HG03342 (cell line): ENCODE results near the gene MRPS2.
A peak's percentile ranks its signal among the peaks of the same experiment; 100 is the strongest.
"Not testable (repeated sequence)": the region's sequence is repeated elsewhere in the genome, so short reads cannot be mapped to it uniquely, and the experiment has no call there.

ENCODE experiments used
- ATAC-seq: cut with Tn5 transposase; IDR thresholded peaks from one replicate; pipeline ENCODE4 v1.9.1; 2021; ENCODE audit warnings: mild to moderate bottlenecking, moderate library complexity; ENCODE audit not compliant: unreplicated experiment

Gene MRPS2

GRCh38 chr9:135499326-135500070, 984 bp upstream of the MRPS2 start:
- peak; percentile 47 for ATAC-seq

GRCh38 chr9:135500071-135500524, 384 bp upstream of the MRPS2 start:
- ATAC-seq: peak; percentile 9

DNA sequence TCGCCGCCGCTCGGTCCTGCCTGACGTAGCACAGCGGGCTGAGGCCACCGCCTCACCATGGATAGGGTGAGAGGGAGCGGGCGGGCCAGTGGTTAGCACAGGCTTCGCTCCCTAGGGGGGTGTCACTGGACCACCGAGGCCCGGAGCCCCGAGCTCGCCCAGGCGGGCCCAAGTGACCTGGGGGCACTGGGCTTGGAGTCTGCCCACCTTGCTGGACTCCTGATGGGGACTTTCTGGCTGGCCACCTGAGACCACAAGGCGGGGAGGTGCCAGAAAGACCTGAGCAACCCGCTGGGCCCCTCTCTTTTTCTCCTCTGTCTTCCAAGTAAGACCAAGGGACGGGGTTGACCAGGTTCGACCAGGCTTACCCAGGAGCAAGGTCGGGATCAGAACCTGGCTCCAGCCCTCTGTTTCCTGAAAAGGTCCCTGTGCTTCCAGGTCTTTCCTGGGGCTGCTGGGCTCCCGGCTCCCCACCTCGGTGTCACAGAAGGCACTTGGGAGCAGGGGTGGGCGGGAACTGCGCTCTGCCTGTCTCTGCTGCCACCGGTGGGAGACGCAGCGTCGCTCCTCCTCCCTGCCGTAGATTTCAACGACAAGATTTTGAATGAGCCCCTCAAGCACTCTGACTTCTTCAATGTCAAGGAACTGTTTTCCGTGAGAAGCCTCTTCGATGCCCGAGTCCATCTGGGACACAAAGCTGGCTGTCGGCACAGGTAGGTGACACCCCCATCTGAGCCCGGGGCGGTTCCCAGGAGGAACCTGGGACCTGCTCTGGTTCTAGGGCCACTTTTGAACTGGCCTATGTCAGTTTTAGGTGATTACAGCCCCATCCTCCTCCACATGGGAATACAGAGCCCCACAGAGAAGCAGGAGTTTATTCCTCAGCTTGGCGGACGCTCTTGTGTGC, 1.0 kb downstream of the MRPS2 start:
- no peak for ATAC-seq

DNA sequence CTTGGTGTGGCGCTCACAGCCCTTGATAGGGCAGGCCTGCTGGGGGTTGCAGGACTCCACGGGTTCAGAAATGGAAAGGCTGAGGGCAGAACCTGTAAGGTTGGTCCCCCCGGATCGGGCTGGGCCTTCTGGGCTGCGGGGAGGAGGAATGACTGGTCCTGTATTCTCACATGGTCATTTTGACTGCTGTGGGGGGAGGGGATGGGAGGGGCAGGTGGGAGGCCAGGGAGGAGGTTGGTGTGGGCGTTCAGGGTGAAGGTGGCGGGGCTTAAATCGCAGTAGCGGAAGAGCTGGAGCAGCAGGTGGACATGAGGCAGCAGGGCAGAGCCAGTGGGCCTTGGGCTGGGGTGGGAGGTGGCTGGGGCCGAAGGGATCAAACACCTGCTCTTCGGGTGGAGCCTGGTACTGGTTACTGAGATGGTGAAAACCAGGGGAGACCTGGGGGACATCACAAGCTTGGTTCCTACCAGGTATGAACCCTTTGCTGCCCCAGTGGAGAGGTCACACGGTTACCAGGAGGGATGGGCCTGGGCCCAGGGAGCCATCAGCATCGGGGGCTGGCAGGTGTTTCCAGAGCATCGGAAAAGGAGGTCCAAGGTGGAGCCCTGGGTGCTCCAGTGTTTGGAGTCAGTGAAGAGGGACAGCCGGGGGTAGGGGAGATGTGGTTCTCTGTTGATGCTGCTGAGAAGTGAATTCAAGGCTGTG, 1.8 kb downstream of the MRPS2 start:
- ATAC-seq: no peak

DNA sequence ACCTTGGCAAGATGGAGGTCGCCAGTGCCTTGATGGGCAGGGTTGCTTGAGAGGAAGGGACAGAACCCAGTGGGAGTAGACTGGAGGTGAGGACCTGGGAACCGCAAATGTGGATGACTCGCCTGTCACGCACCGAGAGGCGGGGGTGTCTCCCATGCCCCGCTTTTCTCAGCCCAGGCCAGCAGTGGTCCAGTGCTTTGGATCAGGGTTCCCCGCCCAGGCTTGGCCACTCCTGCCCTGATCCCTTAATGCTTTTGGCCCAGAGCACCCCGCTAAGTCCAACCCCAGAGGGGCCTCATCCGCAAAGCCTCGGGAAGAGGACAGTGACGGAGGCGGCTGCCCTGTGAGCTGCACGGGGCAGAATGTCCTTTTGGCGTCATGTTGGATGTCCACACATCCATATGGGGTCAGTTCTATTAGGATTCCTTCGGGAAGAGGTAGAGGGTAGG, 2.4 kb downstream of the MRPS2 start:
- ATAC-seq: no peak

GRCh38 chr9:135503371-135504261, 3.1 kb downstream of the MRPS2 start:
- ATAC-seq: no peak

- ATAC-seq: no peak
These were observed 4.1 kb downstream of the MRPS2 start for GRCh38 chr9:135504262-135505243.

DNA sequence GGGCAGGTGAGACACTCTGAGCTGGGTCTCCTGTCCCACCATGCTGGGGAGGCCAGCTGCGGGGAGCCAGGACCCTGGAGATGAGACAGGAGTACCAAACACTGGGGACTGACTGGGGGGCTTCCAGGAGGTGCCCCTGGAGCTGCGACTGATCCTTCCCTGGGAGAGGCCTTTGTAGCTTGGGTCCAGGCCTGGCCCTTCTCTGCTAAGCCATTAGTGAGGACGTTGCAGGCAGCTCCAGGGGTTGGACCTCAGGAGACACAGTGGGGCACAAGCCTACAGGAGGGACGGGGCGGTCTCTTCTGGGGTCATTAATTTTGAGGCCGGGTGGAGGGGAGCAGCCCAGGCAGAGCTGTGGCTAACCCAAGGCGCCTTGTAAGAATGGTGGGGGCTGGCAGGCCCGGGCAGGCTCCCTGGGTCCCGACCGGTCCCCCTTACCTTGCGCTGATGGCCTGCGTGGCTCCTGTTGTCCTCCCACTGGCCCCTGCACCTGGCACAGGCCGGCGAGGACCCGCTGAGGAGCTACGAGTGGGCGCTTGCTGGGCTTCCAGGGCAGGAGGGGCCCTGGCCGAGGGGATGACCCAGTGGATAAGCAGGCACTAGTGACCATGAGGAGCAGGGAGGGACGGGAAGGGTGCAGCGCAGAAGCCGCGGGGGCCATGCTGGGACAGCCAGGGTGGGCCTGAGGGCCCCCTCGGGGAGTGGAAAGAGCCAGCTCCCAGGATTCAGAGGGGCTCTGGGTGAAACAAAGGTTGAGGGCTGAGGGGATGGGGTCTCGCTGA, 5.1 kb downstream of the MRPS2 start:
- no peak for ATAC-seq

GRCh38 chr9:135506327-135507103, 6.0 kb downstream of the MRPS2 start:
- no peak for ATAC-seq

DNA sequence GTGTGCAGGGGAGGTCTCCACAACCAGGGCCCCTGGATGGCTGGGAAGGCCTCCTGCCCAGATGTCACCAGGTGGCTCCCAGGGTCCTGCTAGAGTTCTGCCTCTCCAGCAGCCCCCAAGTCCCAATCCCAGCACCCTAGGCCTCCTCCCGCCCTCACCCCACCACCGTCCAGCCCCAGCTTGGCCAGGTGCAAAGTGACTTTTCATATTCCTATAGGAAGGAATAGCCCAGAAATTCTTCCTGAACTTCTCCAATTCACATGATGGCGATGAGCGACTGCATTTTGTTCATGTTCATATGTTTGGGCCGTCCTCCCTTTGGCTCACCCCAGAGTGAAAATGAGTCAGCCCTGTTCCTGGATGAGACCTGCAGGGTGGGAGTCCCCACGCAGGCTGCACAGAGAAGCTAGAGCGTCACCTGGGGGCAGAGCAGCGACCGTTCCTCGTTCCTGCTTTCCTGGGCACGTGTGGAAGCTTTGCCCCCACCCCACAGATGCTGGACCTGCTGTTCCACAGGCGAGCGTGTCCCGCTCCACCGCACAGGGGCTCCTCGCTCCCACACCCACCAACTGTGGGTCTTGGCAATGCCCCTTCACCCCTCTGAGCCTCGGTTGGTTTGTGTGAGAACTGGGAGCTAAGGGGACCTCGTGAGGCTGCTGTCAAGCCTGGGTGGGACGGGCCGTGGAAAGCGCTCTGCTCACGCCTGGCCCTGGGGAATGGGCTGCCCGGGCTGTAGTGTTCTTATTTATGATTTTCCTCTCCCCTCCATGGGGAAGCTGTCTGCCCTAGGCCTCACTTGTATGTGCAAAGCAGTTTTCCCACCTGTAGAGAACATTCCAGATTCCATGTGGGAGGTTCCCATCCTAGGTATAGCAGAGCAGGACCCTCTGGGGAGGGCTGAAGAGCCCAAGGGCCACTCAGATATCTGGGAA, 6.9 kb downstream of the MRPS2 start:
- no peak for ATAC-seq

DNA sequence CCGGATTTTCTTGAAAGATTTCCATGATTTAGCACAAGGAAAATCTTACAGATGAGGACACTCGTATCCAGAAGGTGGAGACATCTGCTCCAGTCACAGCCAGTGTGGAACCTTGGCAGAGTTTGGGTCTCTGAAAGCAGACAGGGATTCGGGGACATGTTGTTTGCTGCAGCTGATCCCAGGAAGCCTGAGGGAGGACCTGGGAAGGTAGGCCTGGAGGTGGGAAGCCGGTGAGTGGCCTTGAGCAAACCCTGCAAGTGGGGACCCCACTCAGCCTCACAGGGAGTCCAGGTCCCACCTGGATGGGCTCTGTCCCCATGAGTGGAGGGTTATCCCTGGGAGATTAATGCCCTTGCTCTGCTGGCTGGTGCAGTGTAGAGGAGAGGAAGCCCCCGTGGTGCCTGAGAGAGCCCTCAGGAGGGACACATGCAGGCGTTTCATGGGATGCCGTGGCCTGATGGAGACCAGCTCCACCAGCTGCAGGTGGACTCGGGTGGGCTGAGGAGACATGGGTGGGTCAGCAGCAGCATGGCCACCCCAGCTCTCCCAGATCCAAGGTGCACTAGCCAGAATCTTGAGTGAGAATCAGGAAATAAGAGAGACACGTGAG, 7.8 kb downstream of the MRPS2 start:
- ATAC-seq: no peak

GRCh38 chr9:135509458-135509857, 9.0 kb downstream of the MRPS2 start:
- no peak for ATAC-seq

DNA sequence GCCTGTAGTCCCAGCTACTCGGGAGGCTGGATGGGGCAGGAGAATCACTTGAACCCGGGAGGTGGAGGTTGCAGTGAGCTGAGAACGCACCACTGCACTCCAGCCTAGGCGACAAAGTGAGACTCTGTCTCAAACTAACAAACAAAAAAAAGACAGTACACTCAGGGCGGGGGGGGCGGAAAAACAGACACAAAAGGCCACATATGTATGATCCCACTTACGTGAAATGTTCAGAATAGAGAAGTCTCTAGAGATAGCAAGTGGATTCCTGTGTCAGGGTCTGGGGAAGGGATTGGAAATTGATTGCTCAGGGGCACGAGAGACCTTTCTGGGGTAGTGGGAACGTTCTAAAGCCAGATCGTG, 11.7 kb downstream of the MRPS2 start:
- ATAC-seq: no peak

GRCh38 chr9:135512904-135513303, 12.4 kb downstream of the MRPS2 start:
- ATAC-seq: no peak

GRCh38 chr9:135513351-135513846, 12.9 kb downstream of the MRPS2 start:
- no peak for ATAC-seq

DNA sequence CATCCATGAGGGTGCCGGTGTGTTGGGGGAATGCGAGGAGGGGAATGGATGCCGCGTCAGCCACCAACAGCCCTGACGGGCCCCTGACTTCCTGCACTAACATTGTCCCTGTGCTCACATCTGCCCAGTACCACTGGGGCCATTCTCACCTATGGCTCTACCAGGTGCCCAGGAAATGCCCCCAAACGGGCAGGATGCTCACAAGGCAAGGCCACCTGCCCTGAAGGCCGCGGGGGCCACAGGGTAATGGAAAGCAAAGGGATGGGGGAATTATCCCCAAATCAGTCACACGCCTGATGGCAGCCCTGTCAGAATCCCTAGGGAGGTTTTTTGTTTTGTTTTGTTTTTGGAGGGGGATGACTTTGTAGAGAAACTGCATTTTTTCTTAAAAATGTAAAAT, 13.4 kb downstream of the MRPS2 start:
- not testable (repeated sequence) for ATAC-seq
